Effector memory CD8-positive, alpha-beta T cell (primary cell): ENCODE data around the gene DBH.

ENCODE experiments used
- ATAC-seq: fragments of 150-1000 bp; cut with Tn5 transposase; replicated peaks from 2 replicates; pipeline ENCODE4 v1.10.0; 2021; ENCODE audit warnings: mild to moderate bottlenecking, moderate library complexity
- DNase-seq, 3 experiments: peaks; one replicate each; pipeline ENCODE4 v3.0.0; 2021
- H3K27ac Mint-ChIP-seq, 2 donors: one replicate each; pipeline ENCODE4 v1.8.0; 2022; ENCODE audit warnings: mild to moderate bottlenecking in 2 of 2, mixed read lengths in 2 of 2, moderate library complexity in 2 of 2
- H3K27me3 Mint-ChIP-seq, 2 donors: one replicate each; pipeline ENCODE4 v1.8.0; 2022; ENCODE audit warnings: mixed read lengths in 2 of 2
- H3K36me3 Mint-ChIP-seq: one replicate; pipeline ENCODE4 v1.8.0; 2022; ENCODE audit warnings: mild to moderate bottlenecking, moderate library complexity, mixed read lengths; ENCODE audit not compliant: insufficient read depth
- H3K4me1 Mint-ChIP-seq, 2 donors: one replicate each; pipeline ENCODE4 v1.8.0; 2022; ENCODE audit warnings: low read depth in 2 of 2, mixed read lengths in 2 of 2
- H3K4me3 Mint-ChIP-seq, 2 donors: one replicate each; pipeline ENCODE4 v1.8.0; 2022; ENCODE audit warnings: mild to moderate bottlenecking in 2 of 2, mixed read lengths in 2 of 2, moderate library complexity in 2 of 2
- H3K9me3 Mint-ChIP-seq, 2 donors: one replicate each; pipeline ENCODE4 v1.8.0; 2022; ENCODE audit warnings: mixed read lengths in 2 of 2

The DBH gene

DNA sequence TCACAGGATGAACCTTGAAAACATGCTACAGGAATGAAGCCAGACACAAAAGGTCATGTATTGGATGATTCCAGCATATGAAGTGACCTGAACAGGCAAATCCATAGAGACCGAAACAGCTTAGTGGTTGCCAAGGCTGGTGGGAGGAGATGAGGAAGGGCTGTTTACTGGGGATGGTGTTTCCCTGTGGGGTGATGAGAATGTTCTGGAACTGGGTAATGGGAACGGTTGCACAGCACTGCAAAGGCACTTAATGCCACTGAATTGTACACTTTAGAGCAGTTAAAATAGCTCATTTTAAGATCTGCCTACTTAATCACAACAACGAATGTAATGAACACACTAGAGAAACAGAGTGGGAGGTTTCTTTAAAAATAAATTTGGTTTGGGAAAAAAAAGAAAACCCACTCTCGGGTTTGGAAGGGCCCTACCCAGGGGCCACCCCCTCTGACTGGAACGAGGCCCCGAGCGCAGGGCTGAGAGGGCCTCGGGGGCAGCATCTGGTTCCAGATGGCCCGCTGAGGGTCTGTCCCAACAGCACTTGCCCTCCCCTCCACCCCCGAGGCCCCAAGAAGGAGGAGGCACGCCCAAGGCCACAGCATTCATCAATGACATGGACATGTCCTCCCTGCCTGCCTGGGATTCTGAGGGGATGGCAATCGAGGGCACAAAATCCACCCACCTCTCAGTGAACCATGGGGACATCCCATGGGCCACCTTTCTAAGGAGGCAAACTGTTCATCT, 70.3 kb downstream of the DBH start:
- peaks cover 0 to 6% of the 10 kb centered on the region in 2 donors for H3K27me3 Mint-ChIP-seq
- no peak overlapping the region for H3K27ac Mint-ChIP-seq
- H3K4me1 Mint-ChIP-seq = peaks cover 3 to 11% of the 10 kb centered on the region in 2 donors
- H3K36me3 Mint-ChIP-seq = no peaks in the 10 kb centered on the region
- no peak for ATAC-seq
- no peaks in the 10 kb centered on the region for H3K9me3 Mint-ChIP-seq
- DNase-seq = no peak
- H3K4me3 Mint-ChIP-seq = no peak overlapping the region

DNA sequence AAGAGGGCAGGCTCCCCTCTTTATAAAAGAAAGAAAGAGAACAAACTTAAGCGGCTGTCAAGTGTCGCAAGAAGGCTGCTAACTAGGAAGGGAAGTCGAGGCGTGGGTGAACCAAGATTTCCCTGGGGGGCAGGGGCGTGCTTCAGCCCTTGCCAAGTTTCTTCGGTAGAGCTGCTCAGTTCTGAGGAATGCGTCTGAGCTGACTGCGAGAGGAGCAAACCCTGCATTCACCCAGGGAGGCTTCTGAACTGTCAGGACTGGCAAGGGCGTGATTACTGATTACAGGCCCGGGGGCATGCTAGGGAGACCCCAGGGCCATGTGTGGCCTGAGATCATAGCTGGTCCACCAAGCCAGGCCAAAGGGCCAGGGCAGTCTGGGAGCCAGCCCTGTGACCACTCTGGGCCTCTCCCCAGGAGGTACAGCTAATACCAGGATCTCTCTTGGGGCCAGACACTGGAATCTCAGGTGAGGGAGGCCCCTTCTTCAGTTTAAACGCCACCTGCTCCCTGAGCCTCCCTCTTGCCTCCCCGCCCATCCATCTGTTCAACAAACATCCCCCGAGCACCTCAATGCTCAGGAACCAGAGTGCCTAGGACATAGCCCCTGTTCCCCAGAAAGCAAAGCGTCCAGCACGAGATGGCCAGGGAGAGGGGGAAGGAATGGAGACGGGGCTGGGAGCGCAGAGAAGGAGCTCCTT, 71.1 kb downstream of the DBH start:
- DNase-seq (no peak), ATAC-seq (no peak)
- Mint-ChIP-seq H3K27me3 (no peaks in the 10 kb centered on the region), H3K4me3 (no peak overlapping the region), H3K4me1 (peaks cover 0 to 7% of the 10 kb centered on the region in 2 donors), H3K9me3 (no peaks in the 10 kb centered on the region), H3K36me3 (no peaks in the 10 kb centered on the region), H3K27ac (no peak overlapping the region)

DNA sequence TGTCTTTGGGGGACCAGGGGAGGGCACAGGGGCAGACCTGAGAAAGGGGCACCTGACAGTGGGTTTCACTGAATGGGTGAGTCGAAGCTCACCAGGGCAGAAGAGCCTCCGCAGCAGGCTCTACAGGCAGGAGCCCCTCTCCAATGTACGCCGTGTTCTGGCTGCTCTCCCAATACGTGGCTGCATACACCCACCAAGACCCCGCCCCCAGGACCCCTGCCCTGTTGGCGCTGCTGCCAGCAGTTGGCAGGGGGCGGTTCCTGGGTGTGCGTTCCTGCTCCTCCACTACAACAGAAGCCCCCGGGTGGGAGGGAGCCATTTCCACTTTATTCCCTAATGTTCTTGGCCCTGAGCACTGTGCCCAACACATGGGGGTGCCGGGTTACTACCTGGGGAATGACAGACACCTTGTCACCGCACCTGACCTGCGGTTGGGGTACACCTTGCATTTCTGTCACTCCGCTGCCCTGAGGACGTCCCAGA, 71.6 kb downstream of the DBH start:
- H3K9me3 Mint-ChIP-seq = no peaks in the 10 kb centered on the region
- no peak overlapping the region for H3K27ac Mint-ChIP-seq
- no peak overlapping the region for H3K4me3 Mint-ChIP-seq
- no peaks in the 10 kb centered on the region for H3K36me3 Mint-ChIP-seq
- H3K27me3 Mint-ChIP-seq = no peaks in the 10 kb centered on the region
- no peak for ATAC-seq
- DNase-seq = no peak
- peaks cover 0 to 3% of the 10 kb centered on the region in 2 donors for H3K4me1 Mint-ChIP-seq

DNA sequence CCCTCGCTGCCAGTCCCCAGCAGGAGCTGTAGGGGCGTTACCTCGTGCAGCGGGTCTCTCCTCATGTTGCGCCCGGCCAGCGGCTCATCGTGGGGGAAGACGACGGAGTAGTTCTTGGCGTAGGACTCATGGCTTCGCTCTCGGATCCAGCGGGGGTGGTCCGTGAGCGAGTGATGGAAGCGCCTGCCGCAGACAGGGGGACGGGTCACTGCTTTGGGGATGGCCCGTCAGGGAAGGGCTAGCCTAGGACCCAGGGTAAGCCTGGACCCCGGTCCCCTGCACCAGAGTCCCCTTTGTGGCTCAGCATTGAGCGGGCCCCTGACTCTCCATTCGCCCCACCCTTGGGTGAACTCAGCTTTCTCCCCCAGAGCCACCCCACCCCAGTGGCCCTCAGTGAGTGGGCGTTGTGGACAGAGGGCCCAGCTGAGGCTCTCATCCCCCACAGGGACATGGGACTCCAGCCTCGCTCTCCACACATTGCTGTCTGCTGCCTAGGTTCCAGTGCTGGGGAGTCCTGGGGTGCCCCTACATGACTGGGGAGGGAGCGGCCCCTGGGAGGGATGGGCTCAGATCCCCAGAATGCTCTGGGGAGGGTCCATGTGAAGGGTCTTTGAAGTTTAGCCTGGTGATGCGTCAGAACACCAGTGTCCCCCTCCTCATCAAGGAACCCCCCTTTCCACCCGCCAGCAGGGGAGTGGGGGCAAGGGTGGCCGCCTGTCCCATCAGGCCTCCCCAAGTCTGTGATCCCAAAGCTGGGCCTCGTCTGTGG, 72.3 kb downstream of the DBH start:
- H3K4me3 Mint-ChIP-seq = no peak overlapping the region

More for the DNA sequence above, 72.3 kb downstream of the DBH start:
- ATAC-seq = no peak
- Mint-ChIP-seq H3K27me3 (peaks cover 0 to under 1% of the 10 kb centered on the region in 2 donors), H3K27ac (no peak overlapping the region), H3K4me1 (peaks cover 0 to 3% of the 10 kb centered on the region in 2 donors), H3K9me3 (no peaks in the 10 kb centered on the region), H3K36me3 (no peaks in the 10 kb centered on the region)
- no peak for DNase-seq
